Muscle of arm (tissue), 12 donors: Measurements from ENCODE around the gene ACTR10. TPM values are rescaled to one million over a fixed set of nuclear protein-coding genes. Genes with fewer than 3 reads are reported as not detected.

Experiments
- DNase-seq: peaks from one replicate; pipeline ENCODE4 v3.0.0-alpha.2; 2013
- polyA plus RNA-seq, 12 donors: library from polyadenylated mRNA; unstranded; fragments of 120-200 nt; gene quantifications; one replicate each; pipeline ENCODE4 v1.2.1, GENCODE V29; 2013; ENCODE audit not compliant: insufficient read length in 12 of 12

Gene ACTR10
- polyA plus RNA-seq, 12 donors, result 46.7 to 90.3 (median 79.6) TPM; not detected in 1

GRCh38 chr14:58276208-58276607 lies 76.3 kb downstream of the ACTR10 start:
- DNase-seq, result no peak

GRCh38 chr14:58278177-58278576 lies 78.2 kb downstream of the ACTR10 start:
- DNase-seq, result no peak

- peak; percentile 41 for DNase-seq
Measured at GRCh38 chr14:58280954-58281787, 81.2 kb downstream of the ACTR10 start.

GRCh38 chr14:58281969-58282368 lies 82.0 kb downstream of the ACTR10 start:
- DNase-seq, result no peak

GRCh38 chr14:58282925-58283593 lies 83.1 kb downstream of the ACTR10 start:
- no peak for DNase-seq

GRCh38 chr14:58283730-58284129 lies 83.8 kb downstream of the ACTR10 start:
- DNase-seq, result no peak

- no peak for DNase-seq
Measured at GRCh38 chr14:58285132-58285531, 85.2 kb downstream of the ACTR10 start.

Other genes starting within 250 kb of the ACTR10 start
- gene ARMH4, start 47.9 kb upstream of the ACTR10 start, polyA plus RNA-seq, result 10 to 100 TPM in 7 of 12 donors, 1 to 10 TPM in 4, not detected in 1; 4.3 to 16.7 (median 10.3) TPM
- gene PSMA3, start 44.7 kb downstream of the ACTR10 start, polyA plus RNA-seq, result 100 to 1,000 TPM in 7 of 12 donors, 10 to 100 TPM in 4, not detected in 1; 65.1 to 145 (median 107) TPM
- gene ARID4A, start 98.4 kb downstream of the ACTR10 start, polyA plus RNA-seq, result 10 to 100 TPM in 11 of 12 donors, not detected in 1; 12.4 to 38.5 (median 16.0) TPM
- gene TOMM20L, start 195.8 kb downstream of the ACTR10 start, polyA plus RNA-seq, result 1 to 10 TPM in 1 of 12 donors, under 1 TPM in 9, not detected in 2; 0.39 to 1.2 (median 0.64) TPM
- gene TIMM9, start 227.4 kb downstream of the ACTR10 start, polyA plus RNA-seq, result 100 to 1,000 TPM in 4 of 12 donors, 10 to 100 TPM in 7, not detected in 1; 79.7 to 145 (median 98.3) TPM
- 10 to 100 TPM in 11 of 12 donors, not detected in 1; 11.2 to 21.5 (median 19.6) TPM for gene KIAA0586, start 227.6 kb downstream of the ACTR10 start, polyA plus RNA-seq